ENCODE results near the gene RPS19BP1.
A peak's percentile ranks its signal among the peaks of the same experiment; 100 is the strongest.

- TF ChIP-seq CTCF (IDR thresholded peaks at IDR 0.05) (peak in 1 of 4 experiments; percentile 27), POLR2AphosphoS5 (IDR thresholded peaks at IDR 0.05) (no peak), POLR2A (IDR thresholded peaks at IDR 0.05) (no peak)
These were observed 1.7 kb downstream of the RPS19BP1 start for GRCh38 chr22:39530692-39531331.
